Left renal cortex interstitium (tissue), 4 donors: Measurements from ENCODE around the gene CHIT1. TPM values are rescaled to one million over a fixed set of nuclear protein-coding genes. Genes with fewer than 3 reads are reported as not detected.
A peak's percentile ranks its signal among the peaks of the same experiment; 100 is the strongest.

Experiments used
- DNase-seq, 4 donors: peaks; one replicate each; pipeline ENCODE4 v3.0.0-alpha.2; 2013; ENCODE audit warnings: low read depth in 4 of 4, low spot score in 2 of 4, missing footprints in 1 of 4
- polyA plus RNA-seq, 4 donors: library from polyadenylated mRNA; unstranded; fragments of 120-200 nt; gene quantifications; one replicate each; pipeline ENCODE4 v1.2.1, GENCODE V29; 2013; ENCODE audit not compliant: insufficient read length in 4 of 4

CHIT1 gene
- polyA plus RNA-seq, 4 donors, result 0.13 to 0.46 (median 0.21) TPM

DNA sequence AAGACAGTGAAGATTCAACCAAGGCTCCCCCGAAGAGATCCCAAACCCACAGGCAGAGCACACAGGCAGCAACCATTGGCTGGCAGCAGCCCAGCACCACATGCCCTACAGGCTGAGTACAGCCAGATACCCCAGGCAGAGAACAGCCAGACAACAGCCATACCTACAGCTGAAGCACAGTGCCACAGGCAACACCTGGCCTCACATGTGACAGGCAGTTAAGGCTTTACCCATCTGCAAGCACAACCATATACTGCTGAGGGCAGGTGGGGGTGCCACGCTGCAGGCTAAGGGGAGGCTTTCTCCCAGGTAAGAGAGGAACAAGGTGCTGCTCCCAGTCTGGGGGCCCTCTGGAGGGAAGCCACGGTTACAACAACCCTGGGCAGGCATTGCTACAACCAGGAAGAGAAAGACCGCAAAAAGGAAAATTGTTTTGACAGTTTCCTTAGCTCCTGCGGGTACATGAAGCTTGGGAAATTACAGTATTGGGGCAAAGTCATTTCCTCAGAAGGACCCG is 12.3 kb downstream of the CHIT1 start:
- no peak for DNase-seq

GRCh38 chr1:203216274-203217138 is 13.0 kb downstream of the CHIT1 start:
- peak; percentile 50 to 74 (median 59) for DNase-seq

- DNase-seq, result no peak
Measured at GRCh38 chr1:203215573-203215972, 13.9 kb downstream of the CHIT1 start.

GRCh38 chr1:203214871-203215270 is 14.6 kb downstream of the CHIT1 start:
- no peak for DNase-seq

DNA sequence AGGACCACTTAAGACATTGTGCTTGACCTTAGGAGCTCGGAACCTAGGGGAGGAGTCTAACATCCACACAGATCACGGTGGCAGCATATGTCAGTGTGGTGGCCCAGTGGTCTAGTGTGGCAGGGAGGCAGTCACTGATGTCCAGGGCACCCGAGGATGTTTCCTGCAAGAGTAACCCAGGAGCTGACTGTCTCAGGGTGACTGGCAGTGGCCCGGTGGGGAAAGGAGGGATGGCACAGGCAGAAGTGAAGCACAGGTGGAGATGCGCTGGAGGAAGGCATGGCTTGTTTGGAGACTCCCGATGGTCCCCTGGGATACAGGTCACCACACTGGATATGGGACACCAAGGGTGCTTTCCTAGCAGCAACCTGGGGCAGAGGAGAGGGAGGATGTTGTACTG is 16.3 kb downstream of the CHIT1 start:
- DNase-seq, result no peak

- no peak for DNase-seq
Measured at GRCh38 chr1:203211812-203212211, 17.7 kb downstream of the CHIT1 start.

DNA sequence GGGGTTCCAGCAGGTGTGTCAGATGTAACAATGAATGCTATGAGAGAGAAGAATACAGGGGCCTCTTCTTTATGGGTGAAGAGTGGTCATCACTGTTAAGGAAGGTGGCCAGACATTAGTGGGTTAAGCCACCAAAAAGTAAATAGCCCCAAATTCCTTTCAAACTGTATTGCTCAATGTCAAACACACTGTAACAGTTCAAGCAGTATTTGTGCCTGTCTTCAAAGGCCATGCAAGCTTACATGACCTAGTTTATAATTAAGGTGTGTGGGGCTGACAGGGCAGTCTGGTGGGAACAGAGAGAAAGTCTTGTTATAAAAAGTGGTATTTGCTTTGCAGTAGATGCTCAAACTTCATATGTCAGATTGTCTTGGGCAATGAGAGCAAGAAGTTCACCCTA is 18.5 kb downstream of the CHIT1 start:
- no peak for DNase-seq

- no peak for DNase-seq
Measured at GRCh38 chr1:203210350-203210749, 19.1 kb downstream of the CHIT1 start.

GRCh38 chr1:203208181-203208580 is 21.3 kb downstream of the CHIT1 start:
- DNase-seq, result no peak

DNA sequence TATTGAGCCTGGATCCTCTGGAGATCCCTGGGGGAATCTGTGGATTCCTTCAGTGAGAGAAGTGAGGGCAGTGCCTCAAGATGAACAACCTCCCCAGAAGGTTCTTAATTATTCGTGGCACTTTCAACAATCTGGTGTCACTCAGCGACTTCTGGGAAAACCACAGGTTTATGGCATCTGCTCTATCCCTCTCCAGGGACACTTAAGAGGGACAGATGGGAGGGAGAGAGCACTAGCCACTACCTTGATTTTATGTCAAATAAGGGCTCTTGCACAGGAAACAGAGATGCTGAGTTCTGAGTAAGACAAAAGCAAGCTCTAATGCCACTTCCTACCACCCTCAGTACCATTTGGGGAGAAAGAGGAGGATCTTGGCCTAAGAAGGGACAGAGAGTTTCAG is 21.7 kb downstream of the CHIT1 start:
- DNase-seq, result no peak

GRCh38 chr1:203206129-203206687 is 23.3 kb downstream of the CHIT1 start:
- no peak for DNase-seq

- DNase-seq, result no peak
Measured at GRCh38 chr1:203204756-203205155, 24.7 kb downstream of the CHIT1 start.

GRCh38 chr1:203202431-203203245 is 26.8 kb downstream of the CHIT1 start:
- DNase-seq, result no peak

- no peak for DNase-seq
Measured at GRCh38 chr1:203201516-203202205, 27.8 kb downstream of the CHIT1 start.

- no peak for DNase-seq
Measured at GRCh38 chr1:203200916-203201315, 28.6 kb downstream of the CHIT1 start.

- no peak for DNase-seq
Measured at GRCh38 chr1:203199816-203200571, 29.5 kb downstream of the CHIT1 start.

DNA sequence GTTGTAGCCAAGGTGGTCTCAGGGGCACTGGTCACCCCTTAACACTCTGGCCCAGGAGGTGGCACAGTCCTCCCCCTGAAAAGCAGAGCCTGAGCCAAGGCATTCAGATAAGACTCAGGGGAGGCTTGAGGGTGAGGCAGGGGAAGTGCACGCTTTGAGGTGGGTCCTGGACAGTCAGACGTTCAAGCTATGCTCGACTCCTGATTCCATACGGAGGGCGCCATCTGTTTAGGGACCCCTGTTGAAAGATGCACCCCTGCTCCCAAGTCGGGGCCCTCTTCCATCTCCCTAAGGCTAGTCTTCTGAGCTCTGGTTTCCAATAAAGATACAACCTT is 30.0 kb downstream of the CHIT1 start:
- DNase-seq, result no peak

DNA sequence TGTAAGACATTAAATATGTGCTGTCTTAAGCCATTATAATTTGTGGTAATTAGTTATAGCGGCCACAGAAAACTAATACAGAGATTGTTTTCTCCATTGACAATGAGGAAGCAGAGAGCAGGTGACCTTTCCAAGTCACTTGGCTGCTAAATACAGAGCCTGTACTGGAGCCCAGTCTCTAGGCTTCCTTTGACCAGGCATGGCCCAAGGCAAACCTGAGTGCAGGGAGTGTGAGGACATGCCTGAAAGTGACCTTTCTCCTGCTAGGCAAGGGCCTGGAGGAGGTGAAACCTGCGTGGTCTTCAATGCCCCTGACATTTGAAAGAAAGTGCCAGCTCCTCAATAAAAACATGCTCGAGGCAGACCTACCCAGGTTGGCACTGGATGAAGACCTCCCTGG is 30.5 kb downstream of the CHIT1 start:
- DNase-seq, result no peak

GRCh38 chr1:203197625-203198024 is 31.8 kb downstream of the CHIT1 start:
- DNase-seq, result no peak

- no peak for DNase-seq
Measured at GRCh38 chr1:203196371-203196770, 33.1 kb downstream of the CHIT1 start.
